Stimulated activated CD4-positive, alpha-beta T cell treated with anti-CD3 and anti-CD28 coated beads, Interleukin-1b, Interleukin-23, amount 100 ng/mL, for 24 hours (primary cell): ENCODE data around the gene KIAA0586.
"Not testable (repeated sequence)": the region's sequence is repeated elsewhere in the genome, so short reads cannot be mapped to it uniquely, and the experiment has no call there.

ENCODE experiments used
- DNase-seq, 4 experiments: peaks; one replicate each; pipeline ENCODE4 v3.0.0-alpha.2; 2020; ENCODE audit warnings: low read depth in 4 of 4, low spot score in 1 of 4

Gene KIAA0586

DNA sequence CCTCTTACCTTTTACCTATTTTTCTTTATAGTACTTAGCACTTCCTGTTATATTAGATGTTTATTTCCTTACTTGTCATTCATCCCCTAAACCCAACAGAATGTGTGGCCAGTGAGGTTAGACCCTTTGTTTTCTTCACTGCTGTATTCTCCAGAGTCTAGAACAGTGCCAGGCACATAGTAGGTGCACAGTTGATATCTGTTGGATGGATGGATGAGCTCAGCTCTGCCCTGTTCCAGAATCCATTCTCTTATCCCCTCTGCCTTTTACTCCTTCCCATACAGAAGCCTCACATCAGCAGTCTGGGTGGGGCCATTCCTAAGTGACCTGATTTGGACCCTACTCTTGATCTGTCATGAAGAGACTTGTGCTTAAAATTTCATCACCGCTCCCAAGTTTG is 115.7 kb downstream of the KIAA0586 start:
- no peak for DNase-seq

DNA sequence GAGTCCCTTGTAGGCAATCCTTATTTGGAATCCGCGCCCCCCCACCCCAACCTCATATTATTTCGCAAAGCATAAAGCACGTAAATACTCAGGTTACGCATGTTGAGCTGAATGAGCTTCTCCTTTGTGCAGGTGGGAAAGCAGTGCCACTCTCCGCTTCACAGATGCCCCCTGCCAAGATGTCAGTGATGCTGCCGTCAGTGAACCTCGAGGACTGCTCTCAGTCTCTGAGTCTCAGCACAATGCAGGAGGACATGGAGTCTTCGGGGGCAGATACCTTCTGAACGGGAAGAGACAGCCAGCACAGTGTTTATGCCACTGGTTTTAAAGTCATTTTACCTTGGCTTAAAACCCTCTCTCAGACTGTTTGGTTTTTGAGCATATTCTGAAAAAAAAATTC is 120.1 kb downstream of the KIAA0586 start:
- DNase-seq = no peak

DNA sequence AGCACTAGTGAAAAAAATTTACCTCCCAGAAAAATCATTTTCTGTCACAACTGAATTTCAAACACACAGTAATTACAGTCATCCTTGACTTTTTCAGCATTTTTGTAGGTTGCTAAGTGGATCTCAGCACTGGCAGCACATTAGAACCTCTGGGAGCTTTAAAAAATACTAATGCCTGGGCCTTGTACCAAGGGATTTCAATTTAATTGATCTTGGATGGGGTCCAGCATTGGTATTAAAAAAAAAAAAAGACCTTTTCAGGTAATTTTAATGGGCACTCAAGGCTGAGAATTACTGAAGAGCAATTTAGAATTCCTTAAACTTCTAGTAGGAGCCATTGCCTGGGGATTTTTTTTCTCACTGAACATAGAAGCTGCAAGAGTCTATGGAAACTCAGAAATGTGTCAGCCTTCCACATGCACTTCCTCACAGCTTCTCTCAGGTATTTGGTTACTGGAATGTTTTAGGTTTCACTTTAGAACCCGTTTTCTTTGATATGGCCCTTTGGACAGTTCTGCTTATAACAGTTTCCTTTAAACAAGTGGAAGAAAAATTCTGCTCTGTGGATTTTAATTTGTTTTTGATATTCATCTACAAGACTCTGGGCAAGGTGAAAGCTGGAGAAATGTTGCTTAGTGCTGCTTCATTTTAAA is 121.7 kb downstream of the KIAA0586 start:
- no peak for DNase-seq

DNA sequence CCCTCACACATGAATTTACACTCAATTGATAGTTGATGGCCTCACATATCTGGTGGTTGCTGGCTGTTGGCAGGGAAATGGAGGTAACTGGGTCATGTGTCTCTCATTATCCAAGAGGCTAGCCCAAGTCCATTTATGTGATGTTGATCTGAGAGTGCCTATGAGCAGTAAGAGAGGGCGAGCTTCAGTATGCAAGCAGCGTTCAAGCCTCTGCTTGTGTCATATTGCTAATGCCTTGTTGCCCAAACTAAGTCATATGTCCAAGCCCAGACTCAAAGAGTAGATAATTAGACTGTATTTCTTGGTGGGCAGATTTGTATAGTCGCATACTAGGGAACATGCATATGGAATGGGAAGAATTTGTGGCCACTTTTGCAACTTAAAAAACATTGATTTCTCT is 126.4 kb downstream of the KIAA0586 start:
- DNase-seq = no peak

DNA sequence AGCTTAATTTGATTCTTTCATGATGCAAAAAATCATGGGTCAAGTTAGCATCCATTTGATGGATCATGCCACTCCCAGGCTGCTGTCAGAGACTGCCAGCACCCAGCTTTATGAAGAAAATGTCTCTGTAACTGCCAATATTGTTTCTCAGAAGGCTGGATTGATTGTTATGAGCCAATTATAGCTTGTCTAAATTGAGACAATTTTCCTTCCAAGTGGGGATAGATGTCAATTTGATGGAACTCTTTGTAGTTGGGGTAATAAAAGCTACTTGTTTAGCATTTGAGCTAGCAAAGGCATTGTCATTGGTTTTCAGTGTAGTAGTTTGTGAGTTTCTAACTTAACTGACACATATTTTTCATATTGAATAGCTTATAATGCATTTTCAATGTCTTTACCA is 128.1 kb downstream of the KIAA0586 start:
- DNase-seq = no peak

DNA sequence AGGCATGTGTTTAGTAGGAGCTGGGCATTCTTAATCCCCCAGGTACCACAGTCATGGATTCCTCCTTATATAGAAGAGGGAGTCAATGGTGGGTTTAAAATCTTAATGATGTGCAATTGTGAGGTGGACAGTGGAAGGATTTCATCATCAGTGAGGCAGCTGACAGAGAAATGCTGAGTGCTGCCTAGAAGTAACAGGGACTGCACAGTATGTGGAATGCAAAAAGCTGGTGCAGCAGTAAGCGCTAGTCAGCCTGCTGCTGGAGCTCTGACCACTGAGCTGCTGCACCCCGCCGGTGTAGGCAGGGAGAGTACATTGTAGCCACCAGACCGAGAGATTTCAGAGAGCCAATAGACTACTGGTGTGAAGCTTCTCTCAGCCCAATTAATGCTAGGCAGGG is 129.7 kb downstream of the KIAA0586 start:
- no peak for DNase-seq

DNA sequence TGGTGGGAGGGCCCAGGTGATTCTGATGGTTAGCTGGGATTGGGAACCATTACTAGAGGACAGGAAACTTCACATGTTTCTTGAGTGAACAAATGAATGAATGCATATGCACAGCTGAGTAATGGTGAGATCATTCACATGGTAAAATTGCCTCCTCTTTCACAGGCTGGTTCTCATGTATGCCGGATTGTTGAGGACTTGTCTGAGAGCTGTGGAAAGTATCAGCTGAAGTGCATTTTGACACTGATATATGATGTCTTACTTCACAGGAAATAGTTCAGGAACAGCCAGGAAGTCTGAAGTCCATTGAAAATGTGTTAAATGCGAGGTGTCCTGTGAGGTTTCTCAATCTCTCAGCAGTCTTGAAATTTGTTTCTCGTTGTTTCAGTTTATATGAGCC is 132.7 kb downstream of the KIAA0586 start:
- no peak for DNase-seq

DNA sequence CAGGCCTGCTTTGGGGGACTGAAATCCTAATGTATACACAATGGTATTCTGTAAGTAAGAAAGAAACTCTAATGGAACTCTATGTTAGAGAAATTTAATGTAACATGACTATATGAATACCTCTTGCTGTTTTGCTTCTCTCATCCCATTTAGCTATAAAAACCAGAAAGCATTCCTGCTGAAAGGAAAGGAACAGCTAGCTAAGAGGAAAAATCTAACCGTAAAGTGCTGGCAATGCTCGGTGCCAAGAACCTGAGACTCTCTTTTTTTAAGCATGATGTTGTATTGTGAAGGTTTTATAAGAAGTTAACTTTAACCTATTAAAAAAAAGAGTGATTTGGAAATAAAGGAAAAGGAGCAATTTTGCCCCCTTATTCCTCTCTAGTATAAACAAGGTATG is 134.6 kb downstream of the KIAA0586 start:
- DNase-seq = no peak

DNA sequence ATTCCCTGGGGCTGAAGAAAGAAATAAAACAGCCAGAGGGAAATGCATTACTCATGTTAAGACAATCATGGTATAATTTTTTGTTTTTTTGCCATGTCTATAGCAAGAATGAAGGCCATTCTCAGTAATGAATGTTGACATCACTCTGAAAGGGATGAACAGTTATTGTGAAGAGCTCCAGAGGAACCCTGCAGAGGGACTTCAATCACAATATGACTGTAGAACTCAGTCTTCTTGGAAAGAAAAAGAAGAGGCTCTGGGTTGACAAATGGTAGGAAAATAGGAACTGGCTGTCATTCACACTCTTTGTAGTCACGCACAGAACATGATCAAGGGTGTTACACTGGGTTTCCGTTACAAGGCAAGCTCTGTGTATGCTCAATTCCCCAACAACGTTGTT is 136.5 kb downstream of the KIAA0586 start:
- no peak for DNase-seq

DNA sequence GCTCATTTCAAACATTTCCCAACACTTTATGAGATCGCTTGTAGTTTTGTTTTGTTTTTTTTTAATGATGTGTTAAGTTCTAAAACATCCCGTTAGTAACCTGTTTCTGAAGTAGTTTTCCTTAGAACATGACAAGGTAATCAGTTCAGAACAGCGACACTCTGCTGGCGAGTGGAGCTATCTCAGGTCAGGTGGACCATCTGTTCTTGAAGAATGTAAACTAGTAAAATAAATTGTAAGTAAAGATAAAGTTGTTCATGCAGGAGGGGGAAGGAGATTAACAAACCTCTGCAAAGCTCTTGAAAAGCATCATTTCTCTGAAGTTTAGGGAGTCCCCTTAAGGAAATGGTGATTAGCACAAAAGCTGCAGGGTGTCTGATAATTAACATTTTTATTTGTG is 138.3 kb downstream of the KIAA0586 start:
- no peak for DNase-seq

DNA sequence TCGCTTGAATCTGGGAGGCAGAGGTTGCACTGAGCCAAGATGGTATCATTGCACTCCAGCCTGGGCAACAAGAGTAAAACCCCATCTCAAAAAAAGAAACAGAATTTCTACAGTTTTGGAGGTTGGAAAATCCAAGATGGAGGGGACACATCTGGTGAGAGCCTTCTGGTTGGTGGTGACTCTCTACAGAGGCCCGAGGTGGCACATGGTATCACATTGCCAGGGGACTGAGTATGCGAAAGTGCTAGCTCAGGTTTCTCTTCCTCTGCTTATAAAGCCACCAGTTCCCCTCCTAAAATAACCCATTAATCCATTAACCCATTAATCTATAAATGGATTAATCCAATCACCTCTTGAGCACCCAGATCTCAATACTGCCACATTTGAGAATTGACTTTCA is 139.5 kb downstream of the KIAA0586 start:
- no peak for DNase-seq

DNA sequence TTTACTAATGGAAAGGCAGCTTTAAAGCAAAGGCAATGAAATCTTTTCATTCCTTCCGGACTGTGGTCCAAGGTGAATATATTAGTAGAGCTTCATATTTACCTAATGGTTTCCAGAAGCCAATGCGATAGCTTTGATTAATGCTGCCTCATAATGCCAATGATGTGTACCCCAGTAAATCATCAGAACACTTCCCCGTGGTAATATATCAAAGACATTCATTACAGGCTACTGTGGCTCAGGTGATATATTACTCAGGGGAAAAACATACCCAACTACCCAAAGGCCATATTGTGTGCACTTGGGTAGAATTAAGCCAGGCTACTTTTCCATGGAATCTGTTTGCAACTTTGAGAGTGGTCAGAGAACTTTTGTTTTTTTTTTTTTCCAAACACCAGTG is 140.8 kb downstream of the KIAA0586 start:
- DNase-seq = no peak

DNA sequence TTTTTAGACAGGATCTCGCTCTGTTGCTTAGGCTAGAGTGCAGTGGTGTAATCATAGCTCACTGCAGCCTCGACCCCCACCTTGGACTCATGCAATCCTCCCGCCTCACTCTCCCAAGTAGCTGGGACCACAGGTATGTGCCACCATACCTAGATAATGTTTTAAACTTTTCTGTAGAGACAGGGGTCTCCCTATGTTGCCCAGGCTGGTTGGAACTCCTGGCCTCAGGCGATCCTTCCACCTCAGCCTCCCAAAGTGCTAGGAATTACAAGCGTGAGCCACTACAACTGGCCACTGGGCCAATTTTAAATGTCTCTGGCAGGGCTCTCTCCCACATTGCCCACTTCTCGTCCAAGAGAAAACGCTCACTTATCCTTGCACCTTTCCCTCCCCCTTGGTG is 143.7 kb downstream of the KIAA0586 start:
- no peak for DNase-seq

DNA sequence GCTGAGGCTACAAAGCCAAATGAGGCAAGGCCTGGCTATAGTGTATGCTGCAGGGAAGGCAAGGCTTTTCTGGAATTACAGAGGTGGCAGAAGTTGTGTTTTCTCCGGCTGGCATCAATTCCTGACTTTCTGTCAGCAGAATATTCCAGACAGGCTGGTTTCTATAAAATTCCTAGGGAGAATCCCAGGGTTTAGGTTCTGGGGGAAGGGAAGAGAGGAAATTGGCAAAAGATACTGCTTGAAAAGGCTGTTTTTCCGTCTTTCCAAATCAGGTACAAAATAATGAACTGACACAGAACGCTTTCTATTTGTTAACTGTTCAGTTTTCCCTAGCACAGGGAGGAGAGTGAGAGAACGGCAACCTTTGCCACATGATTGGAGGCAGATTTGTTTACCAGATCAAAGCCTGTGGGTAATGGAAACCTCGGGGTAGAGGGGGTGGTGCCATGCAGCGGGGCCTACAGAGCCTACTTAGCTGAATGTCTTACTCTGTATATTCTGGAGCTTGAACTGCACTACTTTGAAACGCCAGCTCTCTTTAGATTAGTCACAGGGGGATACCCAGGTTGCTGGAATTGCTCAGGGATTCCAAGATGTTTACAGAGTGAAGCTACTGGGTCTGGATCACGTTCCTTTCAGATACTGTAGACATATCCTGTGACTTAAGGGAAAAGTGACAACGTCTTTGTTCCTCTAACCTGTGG is 144.4 kb downstream of the KIAA0586 start:
- peak in 2 of 4 experiments; percentile 42 to 51 for DNase-seq

DNA sequence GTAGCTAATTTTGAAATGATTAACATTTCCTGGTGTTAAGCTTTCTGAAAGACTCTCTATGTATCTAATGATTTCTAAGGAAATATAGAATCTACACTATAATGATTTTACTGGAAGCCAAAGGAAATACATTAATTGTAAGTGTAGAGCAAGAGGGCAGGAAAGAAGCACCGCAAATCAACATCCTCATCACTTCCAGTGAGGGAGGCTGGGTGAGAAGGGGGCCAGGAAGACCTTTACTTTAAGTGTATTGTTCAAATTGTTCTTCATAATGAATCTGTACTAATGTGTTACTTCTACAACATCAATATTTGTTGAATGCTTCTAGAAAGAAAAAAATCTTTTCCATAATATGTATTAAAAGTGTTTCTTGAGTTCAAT is 144.9 kb downstream of the KIAA0586 start:
- DNase-seq = peak in 1 of 4 experiments; percentile 6

DNA sequence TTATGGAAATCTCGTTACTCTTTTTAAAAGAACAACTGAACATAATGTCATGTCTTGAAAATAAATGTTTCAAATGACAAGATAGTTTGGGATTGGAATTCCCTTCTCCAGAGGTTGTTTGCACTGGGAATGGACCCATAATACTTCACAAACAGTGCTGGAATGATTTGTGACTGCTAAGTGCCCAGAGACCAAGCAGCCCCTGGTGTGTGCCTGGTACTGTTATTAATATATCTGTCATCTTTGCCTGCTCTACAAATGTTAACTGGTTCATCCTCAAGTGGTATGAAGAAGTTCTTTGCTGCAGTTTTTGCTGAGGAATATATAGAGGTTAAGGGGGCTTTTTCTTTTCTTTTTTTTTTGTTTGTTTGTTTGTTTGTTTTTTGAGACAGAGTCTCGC is 145.3 kb downstream of the KIAA0586 start:
- no peak for DNase-seq

DNA sequence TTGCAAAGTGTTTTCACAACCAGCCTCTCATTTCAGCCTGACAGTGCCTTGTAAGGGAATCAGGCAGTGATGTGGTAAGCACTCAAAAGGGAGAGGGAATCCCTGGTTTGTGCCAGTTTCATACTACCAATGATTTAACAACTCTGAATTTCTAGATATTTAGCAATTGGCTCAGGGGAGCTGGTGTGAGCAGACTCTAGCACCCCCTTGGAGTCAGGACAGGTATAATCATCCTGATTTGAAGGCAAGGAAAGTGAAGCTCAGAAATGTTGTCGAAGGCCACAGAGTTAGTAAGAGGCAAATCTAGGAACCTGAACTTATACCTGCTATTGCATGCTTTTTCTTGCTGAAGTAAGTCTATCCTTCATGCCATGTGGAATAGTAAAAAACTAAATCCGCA is 147.1 kb downstream of the KIAA0586 start:
- no peak for DNase-seq

DNA sequence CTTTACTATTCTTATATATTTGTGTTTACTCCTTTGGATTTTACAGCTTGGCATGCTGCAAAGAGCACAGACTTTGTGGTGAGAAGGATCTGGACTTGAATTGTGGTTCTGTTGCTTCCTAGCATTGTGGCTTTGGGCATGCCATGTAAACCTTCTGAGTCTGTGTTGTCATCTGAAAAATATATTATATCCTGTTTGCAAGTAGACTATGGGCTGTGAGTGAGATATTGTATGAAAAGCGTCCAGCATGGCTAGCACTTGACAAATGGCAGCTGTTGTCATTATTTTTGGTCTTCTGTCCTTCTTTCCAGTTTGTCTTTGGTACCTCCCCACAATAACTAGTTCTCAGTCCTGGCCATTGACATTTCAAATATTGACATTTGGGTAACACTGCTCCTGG is 148.4 kb downstream of the KIAA0586 start:
- DNase-seq = no peak

DNA sequence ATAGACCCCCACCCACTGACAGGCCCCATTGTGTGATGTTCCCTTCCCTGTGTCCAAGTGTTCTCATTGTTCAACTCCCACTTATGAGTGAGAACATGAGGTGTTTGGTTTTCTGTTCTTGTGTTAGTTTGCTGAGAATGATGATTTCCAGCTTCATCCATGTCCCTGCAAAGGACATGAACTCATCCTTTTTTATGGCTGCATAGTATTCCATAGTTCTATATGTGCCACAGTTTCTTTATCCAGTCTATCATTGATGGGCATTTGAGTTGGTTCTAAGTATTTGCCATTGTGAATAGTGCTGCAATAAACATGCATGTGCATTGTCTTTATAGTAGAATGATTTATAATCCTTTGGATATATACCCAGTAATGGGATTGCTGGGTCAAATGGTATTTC is 152.5 kb downstream of the KIAA0586 start:
- DNase-seq = not testable (repeated sequence)

DNA sequence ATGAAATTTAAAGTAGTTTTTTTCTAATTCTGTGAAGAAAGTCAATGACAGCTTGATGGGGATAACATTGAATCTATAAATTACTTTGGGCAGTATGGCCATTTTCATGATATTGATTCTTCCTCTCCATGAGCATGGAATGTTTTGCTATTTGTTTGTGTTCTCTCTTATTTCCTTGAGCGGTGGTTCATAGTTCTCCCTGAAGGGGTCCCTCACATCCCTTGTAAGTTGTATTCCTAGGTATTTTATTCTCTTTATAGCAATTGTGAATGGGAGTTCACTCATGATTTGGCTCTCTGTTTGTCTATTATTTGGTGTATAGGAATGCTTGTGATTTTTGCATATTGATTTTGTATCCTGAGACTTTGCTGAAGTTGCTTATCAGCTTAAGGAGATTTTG is 153.9 kb downstream of the KIAA0586 start:
- not testable (repeated sequence) for DNase-seq

DNA sequence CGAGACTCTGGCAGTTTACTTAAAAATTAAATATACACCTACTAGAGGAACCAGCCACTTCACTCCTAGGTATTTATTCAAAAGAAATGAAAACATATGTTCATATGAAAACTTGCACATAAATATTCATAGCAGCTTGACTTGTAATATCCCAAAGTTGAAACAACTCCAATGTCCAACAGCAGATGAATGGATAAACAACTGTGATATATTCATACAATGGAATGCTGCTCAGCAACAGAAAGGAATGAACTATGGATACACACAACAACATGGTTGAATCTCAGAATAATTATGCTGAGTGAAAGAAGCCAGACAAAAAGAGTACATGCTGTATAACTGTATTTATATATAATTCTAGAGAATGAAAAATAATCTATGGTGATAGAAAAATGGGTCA is 156.9 kb downstream of the KIAA0586 start:
- no peak for DNase-seq

DNA sequence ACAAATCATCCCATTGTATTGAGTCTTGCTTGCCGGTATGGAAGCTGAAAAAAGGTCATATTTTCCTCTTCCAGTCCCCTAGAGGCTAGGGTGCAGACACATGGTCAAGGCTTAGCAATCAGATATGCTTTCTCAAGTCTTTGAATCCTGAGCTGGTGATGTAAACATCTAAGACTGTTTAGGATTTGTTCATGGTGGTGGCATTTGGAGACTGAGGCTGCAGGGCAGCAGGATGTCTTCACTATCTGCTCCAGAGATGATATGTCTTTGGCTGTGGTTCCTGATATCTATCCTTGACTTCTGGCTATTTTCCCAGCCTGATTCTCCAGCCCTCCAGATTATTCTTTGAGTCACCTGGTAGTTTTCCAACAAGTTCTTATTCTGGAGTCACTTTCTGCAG is 159.8 kb downstream of the KIAA0586 start:
- DNase-seq = no peak

DNA sequence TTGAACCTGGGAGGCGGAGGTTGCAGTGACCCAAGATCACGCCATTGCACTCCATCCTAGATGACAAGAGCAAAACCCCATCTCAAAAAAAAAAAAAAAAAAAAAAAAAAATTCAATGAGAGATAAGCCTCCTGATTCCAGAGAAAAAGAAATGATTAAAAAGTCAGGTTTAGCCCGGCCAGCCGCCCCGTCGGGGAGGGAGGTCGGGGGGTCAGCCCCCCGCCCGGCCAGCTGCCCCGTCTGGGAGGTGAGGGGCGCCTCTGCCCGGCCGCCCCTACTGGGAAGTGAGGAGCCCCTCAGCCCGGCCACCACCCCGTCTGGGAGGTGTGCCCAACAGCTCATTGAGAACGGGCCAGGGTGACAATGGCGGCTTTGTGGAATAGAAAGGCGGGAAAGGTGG is 160.8 kb downstream of the KIAA0586 start:
- DNase-seq = not testable (repeated sequence)
